GM21423 (cell line): Measurements from ENCODE around the gene TBXAS1.

ENCODE experiments used
- ATAC-seq: cut with Tn5 transposase; IDR thresholded peaks from one replicate; pipeline ENCODE4 v1.9.1; 2021; ENCODE audit warnings: mild to moderate bottlenecking, moderate library complexity; ENCODE audit not compliant: unreplicated experiment

TBXAS1 gene

DNA sequence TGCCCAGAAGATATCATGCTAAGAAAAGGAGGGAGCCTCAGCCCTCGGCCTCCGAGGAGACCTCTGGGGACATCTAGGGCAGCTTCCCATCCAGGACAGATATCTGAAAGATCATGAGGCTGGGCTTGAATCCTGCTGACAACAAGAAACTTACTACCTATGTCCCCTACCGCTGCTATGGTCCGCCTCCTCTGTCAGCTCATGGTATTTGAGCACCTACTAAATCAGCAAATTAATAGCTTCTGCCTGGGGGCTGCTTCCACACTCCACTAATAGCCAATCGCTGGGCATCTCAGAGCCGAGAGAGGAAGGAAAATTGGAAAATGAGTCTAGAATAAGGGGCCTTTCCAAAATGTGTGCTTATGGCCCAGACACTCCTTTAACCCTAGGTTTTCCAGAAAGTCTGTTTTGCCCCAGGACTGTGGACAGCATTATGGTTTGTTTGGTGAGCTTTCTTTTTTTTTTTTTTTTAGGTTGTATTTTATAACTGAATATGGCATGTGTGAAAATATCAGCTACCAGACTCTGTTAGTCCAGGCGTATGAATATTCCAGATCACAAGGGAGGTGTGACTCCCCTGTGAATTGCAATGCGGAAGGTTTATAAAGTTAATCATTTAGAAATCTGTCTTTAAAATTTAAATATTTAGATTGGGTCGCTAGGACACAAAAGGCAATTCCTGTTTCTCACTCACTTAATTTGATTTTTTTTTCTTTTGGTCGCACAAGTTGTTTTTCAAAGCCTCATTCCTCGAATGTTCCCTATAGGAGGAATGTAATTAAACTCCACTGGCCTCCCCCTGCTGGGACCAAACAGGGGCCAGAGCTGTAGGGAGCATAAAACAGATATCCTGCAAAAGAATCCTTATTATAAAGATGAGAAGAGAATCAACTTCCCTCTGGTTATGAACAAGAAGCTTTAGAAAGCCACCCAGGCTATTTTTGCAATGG lies 144.3 kb downstream of the TBXAS1 start:
- no peak for ATAC-seq

DNA sequence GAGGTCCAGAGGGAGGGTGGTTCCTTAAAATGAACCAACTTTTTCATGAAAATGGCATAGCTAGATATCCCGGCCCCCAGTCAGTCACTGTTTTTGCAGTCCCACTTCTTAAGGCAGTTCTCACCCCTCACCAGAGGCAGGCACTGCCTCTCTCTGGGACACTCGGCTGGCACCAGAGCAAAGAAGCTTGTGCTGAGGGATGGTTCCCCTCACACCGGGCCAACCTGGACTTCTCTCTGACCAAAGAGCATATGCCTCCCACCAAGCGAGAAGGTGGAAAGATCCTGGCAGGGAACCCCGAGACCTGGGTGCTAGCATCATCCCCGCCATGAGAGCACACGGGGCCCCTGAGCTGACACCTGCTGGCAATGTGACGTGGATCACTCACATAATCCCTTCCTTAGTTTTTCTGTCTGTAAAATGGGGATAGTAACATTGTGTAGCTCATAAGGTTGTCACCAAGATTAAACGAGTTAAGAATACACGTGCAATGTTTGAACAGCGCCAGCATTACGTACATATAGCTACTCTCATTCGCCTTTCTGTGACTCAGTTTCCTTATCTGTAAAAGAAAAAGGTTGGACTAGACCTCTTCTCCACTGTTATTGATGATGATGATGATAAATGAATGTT lies 145.2 kb downstream of the TBXAS1 start:
- ATAC-seq, result no peak

DNA sequence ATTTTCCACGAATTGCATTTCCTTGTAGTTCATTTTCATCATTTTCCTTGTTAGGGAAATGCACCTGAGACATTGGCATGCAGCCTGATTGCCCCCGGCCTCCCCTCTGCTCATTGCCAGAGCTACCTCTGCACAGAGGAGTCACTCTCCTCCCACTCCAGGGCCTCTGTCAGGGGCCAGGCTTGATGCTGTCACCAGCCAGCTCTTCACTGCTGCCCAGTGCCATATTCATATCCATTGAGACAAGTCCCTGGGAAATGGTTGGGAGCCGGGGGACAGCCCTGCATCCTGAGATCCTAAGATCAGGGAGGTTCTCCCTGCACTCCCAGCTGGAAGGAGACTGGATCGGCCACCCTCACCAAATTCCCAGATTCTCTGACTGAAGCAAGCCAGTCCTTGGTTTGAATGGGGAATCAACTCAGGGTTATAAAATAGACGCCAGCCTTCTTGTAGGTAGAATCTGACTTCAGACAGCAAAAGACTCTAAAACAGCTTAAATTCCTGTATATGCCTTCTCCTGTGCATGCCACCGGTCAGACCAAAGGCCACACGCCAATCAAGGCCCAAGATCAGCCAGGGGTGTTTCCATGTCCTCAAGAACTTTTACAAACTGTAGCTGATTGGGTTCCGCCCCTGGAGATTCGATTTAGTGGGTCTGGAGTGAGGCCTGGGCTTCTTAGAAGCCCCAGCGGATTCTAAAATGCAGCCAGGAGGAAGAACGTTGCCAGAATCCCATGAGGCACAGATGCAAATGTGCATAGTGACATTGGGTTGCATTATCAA lies 147.2 kb downstream of the TBXAS1 start:
- no peak for ATAC-seq

DNA sequence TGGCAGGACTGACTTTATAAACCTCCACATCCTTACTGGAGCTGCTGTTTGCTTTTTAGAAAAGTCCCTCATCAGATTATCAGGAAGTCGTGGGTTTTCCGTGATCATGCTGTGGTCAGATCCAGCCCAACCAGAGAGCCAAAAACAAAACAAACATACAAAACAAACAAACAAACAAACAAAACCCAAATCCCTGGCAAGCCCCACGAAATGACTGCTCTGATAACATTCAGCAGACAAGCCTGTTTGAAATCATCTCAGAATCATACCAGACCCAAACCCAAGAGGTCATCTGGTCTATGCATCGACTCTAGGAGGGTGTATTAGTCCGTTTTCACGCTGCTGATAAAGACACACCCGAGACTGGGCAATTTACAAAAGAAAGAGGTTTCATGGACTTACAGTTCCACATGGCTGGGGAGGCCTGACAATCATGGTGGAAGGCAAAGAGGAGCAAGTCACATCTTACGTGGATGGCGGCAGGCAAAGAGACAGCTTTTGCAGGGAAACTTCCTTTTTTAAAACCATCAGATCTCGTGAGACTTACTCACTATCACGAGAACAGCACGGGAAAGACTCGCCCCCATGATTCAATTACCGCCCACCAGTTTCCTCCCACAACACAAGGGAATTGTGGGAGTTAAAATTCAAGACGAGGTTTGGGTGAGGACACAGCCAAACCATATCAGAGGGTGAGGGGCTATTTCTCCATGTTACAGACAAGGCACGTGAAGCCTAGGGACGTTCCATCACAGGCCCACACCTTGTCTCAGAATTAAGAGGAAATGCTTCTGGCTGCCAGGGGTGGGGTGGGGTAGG lies 148.0 kb downstream of the TBXAS1 start:
- ATAC-seq, result no peak

DNA sequence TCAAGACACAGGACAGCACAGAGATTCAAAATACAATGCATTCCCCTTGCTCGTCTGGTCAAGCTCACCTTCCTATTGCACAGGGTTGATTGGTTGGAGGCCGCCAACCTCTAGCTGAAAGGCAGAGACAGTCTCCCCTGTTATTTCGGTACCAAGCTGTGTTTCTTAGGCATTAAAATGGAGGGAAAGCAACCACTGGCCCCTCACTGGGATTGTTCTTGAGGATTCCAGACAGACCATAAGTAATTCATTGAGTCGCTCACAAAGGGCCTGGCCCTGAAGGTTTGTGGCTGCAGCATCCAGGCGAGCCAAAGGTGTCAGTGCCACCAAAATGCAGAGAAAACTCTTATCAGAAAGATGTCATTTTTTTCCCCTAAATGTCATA lies 152.4 kb downstream of the TBXAS1 start:
- no peak for ATAC-seq

DNA sequence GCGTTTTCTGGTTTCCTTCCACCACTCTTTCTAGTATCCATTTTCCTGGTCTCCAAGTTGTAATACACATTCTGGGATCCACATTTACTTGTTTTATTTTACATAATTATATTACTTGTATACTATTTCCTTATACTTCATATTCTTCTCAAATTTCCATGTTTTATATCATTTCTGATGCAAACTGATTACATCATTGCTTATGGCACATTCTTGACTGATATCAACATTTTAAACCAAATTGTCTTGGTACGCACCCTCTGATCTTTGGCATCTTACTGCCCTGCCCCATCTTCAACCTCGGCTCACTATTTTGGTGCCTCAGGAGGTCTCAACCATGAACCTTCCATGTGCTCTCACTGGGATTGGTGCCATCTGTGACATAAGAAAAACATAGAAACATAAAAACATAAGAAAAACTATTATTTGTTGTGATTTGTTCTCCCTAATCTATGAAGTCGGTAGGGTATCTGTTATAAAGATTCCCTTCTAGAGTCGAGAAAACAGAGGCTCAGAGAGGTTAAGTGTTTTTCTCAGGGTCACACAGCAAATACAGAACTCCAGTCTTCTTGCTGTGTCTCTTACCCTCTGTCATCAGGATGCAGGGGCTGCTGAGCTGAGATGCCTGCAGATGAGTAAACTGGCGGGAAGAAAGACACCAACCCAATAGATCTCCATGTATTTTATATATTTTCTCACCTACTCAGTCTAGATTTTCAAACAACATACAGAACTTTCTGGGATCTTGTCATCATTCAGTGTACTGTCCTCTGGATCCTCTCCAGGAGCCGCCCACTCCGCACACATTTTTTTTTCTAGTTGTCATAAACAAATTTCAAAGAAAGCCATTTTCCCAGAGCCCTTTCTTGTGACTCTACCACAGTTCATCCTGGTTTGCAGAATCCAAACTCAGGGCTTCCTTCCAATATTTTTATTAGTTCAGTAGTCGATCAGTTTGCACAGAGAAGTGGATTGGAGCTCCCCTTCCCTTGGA lies 154.2 kb downstream of the TBXAS1 start:
- ATAC-seq, result no peak

DNA sequence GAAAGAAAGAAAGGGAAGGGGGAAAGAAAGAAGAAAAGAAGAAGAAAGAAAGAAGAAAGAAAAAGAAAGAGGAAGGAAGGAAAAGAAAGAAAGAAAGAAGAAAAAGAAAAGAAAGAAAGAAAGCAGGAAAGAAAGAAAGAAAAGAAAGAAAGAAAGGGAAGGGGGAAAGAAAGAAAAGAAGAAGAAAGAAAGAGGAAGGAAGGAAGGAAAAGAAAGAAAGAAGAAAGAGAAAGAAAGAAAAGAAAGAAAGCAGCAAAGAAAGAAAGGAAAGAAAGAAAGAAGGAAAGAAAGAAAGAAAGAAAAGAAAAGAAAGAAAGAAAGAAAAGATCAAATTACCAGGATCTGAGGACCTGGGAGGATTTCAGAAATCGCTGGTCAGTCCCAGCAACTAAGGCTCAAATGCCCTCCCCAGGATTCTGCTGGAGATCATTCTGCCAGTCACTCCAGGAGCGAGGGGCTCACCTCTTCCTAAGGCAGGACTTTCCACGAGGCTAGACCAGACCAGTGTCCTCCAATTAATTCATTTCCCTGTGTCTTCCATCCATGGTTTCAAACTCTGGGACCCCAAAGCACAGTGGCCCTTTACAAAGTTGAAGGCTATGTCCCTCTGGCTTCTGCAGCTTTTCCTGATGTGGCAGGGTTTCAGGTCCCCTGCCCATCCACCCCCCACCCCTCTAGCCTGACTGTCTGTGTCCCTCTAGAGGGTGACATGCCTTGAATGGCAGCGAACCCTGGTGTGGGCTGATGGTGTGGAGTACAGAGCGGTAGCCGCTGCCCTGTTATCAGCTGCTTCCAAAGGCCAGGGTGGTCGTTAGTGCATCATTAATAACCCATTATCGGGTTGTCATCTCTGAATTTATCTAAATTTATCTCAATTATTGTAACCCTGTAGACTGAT lies 155.8 kb downstream of the TBXAS1 start:
- ATAC-seq, result no peak

DNA sequence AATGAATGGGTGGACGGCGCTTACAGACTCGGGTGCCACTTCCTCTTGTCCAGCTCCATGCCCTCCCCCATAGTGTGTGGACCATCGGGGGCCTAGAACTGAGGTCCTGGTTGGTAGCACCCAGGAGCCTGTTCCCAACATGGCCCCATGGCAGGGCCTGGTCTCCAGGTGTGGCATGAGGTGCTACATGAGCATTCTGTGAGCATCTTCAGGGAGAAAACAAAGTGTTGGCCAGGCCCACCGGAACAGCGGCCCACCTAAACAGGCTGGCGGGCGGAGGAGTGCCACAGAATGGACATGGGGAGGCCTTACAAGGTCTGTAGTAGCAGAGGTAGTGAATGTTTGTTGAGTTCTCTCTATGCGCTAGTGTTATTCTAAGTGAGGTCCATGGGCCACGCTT lies 156.7 kb downstream of the TBXAS1 start:
- ATAC-seq, result no peak

DNA sequence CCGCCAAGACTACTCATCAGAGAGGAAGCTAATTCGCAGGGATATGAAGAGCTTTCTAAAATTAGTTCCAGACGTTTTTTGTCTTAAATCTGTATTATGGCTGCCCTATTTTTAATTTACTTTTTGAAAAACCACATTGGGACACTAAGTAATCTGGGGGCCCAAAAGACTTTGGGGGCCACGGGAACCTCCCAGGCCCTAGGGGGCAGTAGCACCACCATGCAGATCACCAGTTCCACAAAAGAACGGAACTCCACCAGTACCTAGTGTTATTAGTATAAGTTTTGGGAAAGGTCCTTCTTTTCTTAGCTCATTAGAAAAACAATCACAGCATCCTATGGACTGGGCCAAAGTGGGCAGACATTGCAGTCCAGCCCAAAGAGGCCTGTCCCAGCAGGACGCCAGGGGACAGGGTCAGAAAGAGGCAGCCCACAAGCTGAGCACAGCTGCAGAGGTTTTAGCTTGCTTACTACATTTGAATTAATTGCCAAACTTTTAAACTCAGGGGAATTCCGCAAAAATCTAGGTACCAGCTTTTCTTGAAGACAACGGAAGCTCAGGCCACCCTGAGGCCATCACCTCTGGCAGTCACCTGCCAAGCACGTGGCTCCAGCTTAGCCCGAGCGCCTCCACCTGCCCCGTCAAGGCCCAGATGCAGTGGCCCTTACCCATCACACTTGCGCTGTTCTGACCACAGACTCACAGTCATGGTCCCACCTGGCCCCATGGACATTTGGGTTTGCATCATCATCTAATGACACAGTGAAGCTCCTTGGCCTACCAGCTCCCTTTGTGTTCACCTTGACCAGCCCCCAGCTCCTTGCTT lies 158.8 kb downstream of the TBXAS1 start:
- no peak for ATAC-seq

DNA sequence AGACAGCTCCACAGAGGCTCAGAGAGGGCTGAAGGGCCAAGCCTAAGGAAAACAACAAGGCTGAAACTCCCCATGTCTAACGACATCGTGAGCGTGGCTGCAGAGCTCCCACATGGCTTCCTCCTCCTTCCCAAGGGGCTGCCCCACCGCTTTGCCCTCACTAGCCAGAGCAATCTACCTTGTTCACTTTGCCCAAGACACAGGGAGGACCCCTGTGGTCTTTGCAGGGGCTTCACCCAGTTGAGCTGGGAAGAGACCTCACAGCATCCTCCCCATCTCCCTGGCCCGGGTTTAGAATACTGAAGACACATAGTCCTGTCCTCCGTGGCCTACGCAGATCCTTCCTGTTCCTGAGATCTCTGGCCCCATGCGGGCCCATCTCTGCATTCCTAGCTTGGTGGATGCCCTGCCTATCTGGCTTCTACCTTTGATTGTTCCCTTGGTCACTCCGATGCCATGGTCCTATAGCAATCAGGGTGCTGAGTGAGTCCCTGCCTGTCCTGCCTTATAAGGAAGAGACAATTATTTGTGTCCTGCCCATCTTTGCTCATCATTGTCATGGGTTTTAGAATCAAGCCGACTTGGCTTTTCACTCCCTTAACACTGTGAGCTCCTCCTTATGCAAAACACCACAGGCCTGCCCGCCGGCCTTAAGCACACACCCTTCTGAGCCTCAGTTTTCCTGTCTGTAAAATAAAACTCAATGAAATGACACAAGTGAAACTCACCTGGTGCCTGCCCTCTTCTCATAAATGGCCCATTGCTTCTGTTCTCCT lies 160.5 kb downstream of the TBXAS1 start:
- ATAC-seq, result no peak

DNA sequence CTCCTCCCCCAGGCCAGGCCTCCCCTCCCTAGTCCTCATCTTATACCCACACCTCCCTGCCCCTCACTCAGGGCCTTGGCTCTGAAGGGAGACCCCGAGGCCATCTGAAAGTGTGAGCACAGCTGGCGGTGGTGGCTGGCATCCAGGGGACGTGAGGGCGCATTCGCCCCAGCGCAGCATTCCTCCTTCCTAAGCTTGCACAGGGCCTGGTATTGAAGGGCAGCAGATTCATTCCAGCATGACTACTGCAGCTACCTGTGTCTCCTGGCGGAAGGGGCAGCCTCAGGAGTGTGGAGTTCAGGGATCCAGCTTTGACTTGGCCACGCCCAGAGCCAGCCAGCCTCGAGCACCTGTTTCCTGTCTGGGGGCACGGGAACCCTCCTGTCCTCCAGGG lies 161.1 kb downstream of the TBXAS1 start:
- no peak for ATAC-seq

DNA sequence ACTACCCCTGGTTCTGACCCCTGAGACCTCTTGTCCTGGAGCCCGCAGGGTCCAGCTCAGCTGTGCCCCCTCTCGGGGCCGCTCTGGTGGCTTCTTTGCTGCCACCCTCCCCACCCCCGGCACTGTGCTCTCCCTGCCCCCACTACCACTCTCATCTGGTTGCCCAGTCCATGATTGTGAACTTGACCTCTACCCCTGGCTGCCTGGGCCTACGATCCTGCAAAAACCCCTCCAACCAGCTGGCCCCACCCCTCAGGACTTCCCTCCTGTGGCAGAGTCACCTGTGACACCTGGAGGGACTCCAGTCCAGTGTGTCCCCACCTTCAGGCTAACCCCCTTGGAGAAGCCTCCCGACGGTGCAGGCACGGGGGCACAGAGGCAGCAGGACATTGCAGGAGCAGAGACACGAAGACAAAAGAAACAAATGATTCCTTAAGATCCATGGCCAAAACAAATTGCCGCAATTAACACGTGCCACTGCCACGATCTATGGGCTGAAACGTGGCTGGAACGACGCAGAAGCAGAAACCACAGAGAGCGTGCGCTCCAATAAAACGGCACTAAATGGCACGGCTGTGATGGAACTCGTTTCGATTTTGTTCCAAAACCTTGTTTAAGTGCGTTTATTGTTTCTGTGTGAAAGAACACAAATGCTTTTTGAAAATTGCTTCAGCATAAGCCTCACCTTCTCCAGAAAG lies 161.7 kb downstream of the TBXAS1 start:
- ATAC-seq, result no peak

DNA sequence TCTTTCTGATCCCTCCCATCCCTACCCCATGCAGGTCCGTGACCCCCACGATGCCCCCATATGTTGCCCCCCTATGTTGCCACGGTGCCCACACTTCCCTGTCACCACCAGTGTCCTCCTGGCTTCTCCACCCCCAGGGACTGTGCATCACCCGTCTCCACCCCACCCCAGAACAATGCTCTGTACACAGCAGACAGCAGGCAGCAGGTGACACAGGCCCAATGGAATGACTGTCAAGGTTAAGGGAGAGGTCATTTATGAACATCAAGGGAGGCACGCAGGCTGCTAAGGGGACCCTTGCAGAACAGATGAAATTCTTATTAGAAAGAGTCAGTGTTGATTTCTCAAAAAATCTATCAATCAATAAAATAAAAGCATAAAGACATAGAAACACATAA lies 162.2 kb downstream of the TBXAS1 start:
- no peak for ATAC-seq

DNA sequence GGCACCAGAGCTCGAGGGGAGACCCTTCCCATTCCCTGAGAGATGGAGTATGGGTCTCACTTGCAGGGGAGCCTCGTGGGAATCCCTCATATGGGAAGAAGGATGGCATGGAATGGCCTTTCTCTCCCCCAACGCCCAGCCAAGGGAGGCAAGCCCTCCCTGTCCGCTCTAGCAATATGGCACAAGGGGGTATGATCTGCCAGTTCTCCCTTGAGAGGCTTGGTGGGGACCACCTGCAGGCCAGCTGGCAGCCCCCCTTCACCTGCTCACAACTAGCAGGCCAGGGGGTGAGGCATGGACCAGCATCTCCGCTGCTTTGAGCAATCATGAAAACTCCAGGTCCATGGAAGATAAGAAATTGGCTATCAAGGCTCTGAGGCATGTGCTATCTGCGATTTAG lies 162.8 kb downstream of the TBXAS1 start:
- no peak for ATAC-seq

DNA sequence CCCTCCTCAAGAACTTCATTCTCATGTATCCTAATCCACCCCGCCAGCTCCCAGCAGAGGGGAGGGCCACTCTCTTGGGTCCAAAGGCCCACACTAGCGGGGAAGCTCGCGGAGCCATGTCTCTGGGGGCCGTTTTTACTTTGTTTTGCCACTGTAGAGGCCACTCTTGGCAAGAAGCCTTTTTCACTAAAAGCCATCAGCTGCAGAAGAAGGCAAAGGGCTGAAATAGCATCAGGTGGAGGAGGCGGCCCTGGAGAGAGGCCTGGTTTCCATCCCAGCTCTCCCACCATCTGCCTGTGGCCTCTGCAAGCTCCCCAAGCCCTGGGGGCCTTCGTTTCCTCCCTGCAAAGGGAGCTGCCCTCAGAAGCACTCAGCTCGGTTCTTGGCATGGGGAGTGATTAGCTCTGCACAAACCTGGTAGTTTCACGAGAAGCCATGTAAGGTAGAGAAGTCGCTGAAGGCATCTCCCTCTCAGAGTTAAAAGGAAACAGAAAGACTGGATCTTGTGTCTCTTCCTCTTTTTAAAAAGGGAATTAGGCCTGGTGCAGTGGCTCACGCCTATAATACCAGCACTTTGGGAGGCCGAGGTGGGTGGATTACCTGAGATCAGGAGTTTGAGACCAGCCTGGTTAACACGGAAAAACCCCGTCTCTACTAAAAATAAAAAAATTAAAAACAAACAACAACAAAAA lies 163.4 kb downstream of the TBXAS1 start:
- no peak for ATAC-seq

DNA sequence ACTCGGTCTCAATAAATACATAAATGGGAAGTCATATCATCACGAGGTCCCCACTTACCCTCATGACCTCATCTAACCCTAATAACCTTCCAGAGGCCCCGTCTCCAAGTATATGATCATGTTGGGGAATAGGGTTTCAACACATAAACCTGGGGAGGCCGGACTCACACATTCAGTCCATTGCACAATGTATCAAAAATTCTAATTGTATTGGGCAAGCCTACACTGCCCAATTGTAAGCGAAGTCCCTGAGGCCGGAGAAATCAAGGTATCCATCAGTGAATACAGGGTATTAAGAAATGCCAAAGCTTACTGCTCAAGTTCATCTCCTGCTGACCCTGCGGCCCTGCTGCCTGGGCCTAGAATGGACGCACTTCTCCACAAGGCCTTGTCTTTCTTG lies 164.1 kb downstream of the TBXAS1 start:
- no peak for ATAC-seq
